Stimulated activated CD8-positive, alpha-beta memory T cell treated with anti-CD3 and anti-CD28 coated beads, Interleukin-15, amount 100 ng/mL, for 1 hour (primary cell): ENCODE data around the gene PTGR3.

ENCODE experiments used
- DNase-seq: peaks from one replicate; pipeline ENCODE4 v3.0.0-alpha.2; 2020; ENCODE audit warnings: low read depth

The PTGR3 gene

GRCh38 chr18:75169411-75169810 lies 39.5 kb downstream of the PTGR3 start:
- DNase-seq: no peak

- no peak for DNase-seq
Observed at GRCh38 chr18:75168619-75169018, 40.3 kb downstream of the PTGR3 start.

- no peak for DNase-seq
Observed at GRCh38 chr18:75167759-75168618, 41.0 kb downstream of the PTGR3 start.

- DNase-seq: no peak
Observed at GRCh38 chr18:75167137-75167536, 41.8 kb downstream of the PTGR3 start.

- no peak for DNase-seq
Observed at GRCh38 chr18:75165926-75166325, 43.0 kb downstream of the PTGR3 start.

GRCh38 chr18:75164479-75164878 lies 44.5 kb downstream of the PTGR3 start:
- no peak for DNase-seq

- no peak for DNase-seq
Observed at GRCh38 chr18:75163736-75164135, 45.2 kb downstream of the PTGR3 start.

GRCh38 chr18:75162978-75163377 lies 46.0 kb downstream of the PTGR3 start:
- no peak for DNase-seq

- DNase-seq: no peak
Observed at GRCh38 chr18:75162467-75162866, 46.5 kb downstream of the PTGR3 start.

- DNase-seq: no peak
Observed at GRCh38 chr18:75161256-75162028, 47.5 kb downstream of the PTGR3 start.

GRCh38 chr18:75160364-75160763 lies 48.6 kb downstream of the PTGR3 start:
- no peak for DNase-seq

GRCh38 chr18:75159646-75160356 lies 49.1 kb downstream of the PTGR3 start:
- no peak for DNase-seq

- no peak for DNase-seq
Observed at GRCh38 chr18:75159238-75159518, 49.8 kb downstream of the PTGR3 start.
